ENCODE results near the gene OPHN1.

- TF ChIP-seq, protein P1, sequence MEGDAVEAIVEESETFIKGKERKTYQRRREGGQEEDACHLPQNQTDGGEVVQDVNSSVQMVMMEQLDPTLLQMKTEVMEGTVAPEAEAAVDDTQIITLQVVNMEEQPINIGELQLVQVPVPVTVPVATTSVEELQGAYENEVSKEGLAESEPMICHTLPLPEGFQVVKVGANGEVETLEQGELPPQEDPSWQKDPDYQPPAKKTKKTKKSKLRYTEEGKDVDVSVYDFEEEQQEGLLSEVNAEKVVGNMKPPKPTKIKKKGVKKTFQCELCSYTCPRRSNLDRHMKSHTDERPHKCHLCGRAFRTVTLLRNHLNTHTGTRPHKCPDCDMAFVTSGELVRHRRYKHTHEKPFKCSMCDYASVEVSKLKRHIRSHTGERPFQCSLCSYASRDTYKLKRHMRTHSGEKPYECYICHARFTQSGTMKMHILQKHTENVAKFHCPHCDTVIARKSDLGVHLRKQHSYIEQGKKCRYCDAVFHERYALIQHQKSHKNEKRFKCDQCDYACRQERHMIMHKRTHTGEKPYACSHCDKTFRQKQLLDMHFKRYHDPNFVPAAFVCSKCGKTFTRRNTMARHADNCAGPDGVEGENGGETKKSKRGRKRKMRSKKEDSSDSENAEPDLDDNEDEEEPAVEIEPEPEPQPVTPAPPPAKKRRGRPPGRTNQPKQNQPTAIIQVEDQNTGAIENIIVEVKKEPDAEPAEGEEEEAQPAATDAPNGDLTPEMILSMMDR (conservative IDR thresholded peaks at IDR 0.05 in 1 of 2, IDR thresholded peaks at IDR 0.05 in 1 of 2; ENCODE audit: low read depth in 1 of 2, low read length in 2 of 2), result no peak
- no peak for TF ChIP-seq EZH2 (IDR thresholded peaks at IDR 0.05; ENCODE audit: low read length, missing control alignments)
Observed at GRCh38 chrX:68061206-68061535, 372.1 kb downstream of the OPHN1 start.

Measured in fibroblast of lung (primary cell).